ENCODE results near the gene RABGAP1L.
A peak's percentile ranks its signal among the peaks of the same experiment; 100 is the strongest.

- TF ChIP-seq CTCF (conservative IDR thresholded peaks at IDR 0.05; ENCODE audit: low read length) (peak; percentile 44), EZH2phosphoT487 (IDR thresholded peaks at IDR 0.05; ENCODE audit: borderline replicate concordance) (no peak)
Measured at GRCh38 chr1:174297351-174297750, 138.0 kb downstream of the RABGAP1L start.
